Hair follicular keratinocyte (primary cell): ENCODE measurements around the gene SSTR3. TPM values are rescaled to one million over a fixed set of nuclear protein-coding genes. Genes with fewer than 3 reads are reported as not detected.

Experiments used
- total RNA-seq: library from RNA; depleted of rRNA; stranded (reverse); fragments of >200 nt; gene quantifications from 2 replicates; pipeline ENCODE4 v1.2.3, GENCODE V29; 2015

SSTR3 gene
- not detected in 2 replicates for total RNA-seq

DNA sequence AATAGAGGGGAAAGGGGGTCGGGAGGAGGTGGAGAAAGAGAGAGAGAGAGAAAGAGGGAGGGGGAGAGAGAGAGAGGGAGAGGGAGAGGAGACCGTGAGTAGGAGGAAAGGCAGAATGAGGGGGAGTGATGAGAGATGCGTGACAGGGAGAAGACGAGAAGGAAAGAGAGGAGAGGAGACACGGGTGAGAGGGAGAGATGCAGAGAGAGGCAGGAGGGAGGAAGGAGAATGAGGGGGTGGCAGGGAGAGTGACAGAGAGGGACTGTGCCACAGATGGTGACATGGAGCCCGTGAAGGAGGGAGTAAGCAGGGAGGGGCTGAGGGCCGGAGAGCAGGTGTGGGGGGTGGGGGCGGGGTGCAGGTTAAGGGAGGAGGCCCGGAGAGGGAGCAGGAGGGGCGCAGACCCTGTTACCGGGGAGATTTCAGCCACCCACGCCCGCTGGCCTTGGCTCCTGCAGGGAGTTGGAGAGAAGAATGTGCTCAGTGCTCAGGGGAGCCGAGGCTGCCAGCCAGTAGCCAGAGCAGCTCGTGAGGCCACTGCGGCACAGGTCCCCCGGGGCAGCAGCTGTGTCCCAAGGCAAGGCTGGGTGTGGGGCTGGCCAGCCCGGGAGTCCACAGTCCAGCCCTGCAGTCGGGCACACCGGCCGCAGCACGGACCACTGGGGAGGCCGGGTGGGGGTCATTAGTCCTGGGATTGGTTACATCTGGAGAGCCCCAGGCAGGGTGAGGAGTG lies at the start of gene SSTR3:
Gene SSTR3, minus strand, starts transcription at position 304 of the 733 bp plus-strand sequence. CDS start 4,674 bp downstream, outside the sequence.

DNA sequence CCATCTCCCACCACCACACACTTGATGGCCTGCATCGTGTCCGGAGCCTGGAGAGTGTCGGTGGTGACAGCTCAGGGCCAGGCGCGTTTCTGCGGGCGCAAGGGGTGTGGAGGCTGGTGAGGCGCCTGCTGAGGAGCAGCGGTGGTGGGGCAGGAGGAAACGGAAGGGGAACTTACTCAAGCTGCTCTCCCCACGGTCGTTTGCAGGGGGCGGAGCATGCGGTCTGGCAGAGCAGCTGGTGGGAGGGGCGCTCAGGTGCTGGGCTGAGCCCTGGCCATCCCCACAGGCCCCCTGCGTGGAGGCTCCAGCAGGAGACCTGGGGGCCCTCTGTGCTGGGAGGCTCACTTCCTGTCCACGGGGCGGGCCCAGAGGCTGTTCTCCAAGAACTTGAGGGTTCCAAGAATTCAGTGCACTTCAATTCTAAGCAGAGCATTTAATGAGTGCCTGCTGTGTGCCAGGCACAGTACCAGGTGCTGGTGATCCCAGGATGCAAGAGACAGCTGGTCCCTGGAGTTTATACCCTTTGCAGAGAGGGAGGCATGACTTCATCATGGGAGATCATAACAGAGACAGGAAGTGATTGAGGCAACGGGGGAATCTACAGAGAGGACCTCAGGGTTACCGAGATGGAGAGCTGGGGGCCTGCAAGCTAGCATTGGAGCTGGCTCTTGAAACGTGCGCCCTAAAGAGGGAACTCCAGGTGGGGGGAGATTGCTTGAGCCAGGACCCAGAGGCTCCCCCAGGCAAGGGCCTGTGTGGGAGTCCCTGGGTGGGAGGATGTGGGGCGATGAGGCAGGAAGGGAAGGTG lies 32.0 kb upstream of the SSTR3 start, which contains the start of gene RAC2:
Gene RAC2, minus strand, starts transcription at position 156 of the 808 bp plus-strand sequence. Its CDS starts 121 bp downstream, at position 35.

DNA sequence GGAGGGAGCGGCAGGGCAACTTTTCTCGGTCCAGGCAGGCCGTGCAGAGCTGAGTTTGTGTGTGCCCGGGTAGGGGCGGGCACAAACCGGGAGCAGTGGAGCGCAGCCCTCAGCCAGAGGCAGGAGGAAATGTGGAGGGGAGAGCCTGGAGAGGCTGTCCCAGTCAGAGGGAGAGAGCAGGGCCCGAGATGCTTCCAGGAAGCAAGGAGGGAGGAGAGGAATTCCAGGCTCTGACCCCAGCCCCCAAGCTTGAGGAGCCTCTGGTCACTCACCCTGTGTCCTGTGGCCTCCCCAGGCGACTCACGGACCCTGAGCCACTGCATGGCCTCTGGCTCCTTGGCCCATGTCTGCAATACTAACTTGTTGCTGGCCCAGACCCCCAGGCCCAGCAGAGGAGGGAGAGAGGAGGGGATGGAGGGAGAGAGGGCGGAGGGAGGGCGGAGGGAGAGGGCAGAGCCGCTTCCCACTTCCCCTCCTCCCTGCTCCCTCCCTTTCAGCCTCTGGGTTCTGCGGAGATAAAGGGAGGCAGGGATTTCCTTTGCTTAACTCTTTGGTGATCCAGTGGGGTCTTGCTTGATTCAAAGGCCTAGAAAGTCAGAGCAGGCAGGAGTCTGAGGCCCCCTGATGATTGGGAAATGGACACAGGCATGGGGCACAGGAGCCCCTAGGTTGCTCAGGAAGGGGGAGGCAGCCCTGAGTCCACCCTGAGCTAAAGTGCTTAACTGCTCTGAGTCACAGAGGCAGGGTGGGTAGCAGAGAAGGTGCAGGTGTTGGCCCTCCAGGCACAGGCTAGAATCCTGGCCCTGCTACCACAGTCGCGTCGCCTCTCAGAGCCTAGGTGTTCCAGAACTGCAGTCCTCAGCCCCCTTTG lies 24.2 kb downstream of the SSTR3 start, which contains the start of gene C1QTNF6:
Gene C1QTNF6, minus strand, starts transcription at position 357 of the 871 bp plus-strand sequence. Its CDS starts 34 bp downstream, at position 323.

Other genes with a start within 250 kb of the SSTR3 start
- 39.5 and 42.4 TPM in 2 replicates for gene TST, start 193.0 kb downstream of the SSTR3 start, total RNA-seq
- 203 and 213 TPM in 2 replicates for gene MPST, start 192.7 kb downstream of the SSTR3 start, total RNA-seq
- gene KCTD17, start 160.7 kb downstream of the SSTR3 start, total RNA-seq: 19.0 and 22.7 TPM in 2 replicates
- not detected in 2 replicates for gene TMPRSS6, start 102.8 kb downstream of the SSTR3 start, total RNA-seq
- 0.08 and 1.9 TPM in 2 replicates for gene IL2RB, start 62.6 kb downstream of the SSTR3 start, total RNA-seq
- 7.8 and 9.9 TPM in 2 replicates for gene C1QTNF6, start 24.2 kb downstream of the SSTR3 start, total RNA-seq
- 153 and 181 TPM in 2 replicates for gene RAC2, start 31.8 kb upstream of the SSTR3 start, total RNA-seq
- 0.08 TPM in 1 of 2 replicates, not detected in the other for gene CYTH4, start 70.0 kb upstream of the SSTR3 start, total RNA-seq
- 0.61 and 1.9 TPM in 2 replicates for gene ELFN2, start 215.0 kb upstream of the SSTR3 start, total RNA-seq